OCI-LY3 (cell line): ENCODE results near the gene TMEM250.

ENCODE experiments used
- EZH2phosphoT487 ChIP-seq: fragments of 200-600 bp; shearing (Covaris generic); IDR thresholded peaks from 2 replicates; pipeline ENCODE4 v1.6.1; 2018; ENCODE audit warnings: antibody characterized with exemption, mixed run types, low read depth
- TF ChIP-seq, protein P1 (sequence below): fragments of 200-600, 300-600 bp; sonication (generic); IDR thresholded peaks from 2 replicates; pipeline ENCODE4 v1.5.1; 2014; ENCODE audit warnings: antibody characterized with exemption, low read length, low read depth

GRCh38 chr9:136114610-136115009, 4.1 kb downstream of the TMEM250 start:
- TF ChIP-seq, protein P1, sequence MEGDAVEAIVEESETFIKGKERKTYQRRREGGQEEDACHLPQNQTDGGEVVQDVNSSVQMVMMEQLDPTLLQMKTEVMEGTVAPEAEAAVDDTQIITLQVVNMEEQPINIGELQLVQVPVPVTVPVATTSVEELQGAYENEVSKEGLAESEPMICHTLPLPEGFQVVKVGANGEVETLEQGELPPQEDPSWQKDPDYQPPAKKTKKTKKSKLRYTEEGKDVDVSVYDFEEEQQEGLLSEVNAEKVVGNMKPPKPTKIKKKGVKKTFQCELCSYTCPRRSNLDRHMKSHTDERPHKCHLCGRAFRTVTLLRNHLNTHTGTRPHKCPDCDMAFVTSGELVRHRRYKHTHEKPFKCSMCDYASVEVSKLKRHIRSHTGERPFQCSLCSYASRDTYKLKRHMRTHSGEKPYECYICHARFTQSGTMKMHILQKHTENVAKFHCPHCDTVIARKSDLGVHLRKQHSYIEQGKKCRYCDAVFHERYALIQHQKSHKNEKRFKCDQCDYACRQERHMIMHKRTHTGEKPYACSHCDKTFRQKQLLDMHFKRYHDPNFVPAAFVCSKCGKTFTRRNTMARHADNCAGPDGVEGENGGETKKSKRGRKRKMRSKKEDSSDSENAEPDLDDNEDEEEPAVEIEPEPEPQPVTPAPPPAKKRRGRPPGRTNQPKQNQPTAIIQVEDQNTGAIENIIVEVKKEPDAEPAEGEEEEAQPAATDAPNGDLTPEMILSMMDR = no peak
- TF ChIP-seq EZH2phosphoT487 = no peak
